ENCODE results near the gene REEP1. TPM values are rescaled to one million over a fixed set of nuclear protein-coding genes. Genes with fewer than 3 reads are reported as not detected.
A peak's percentile ranks its signal among the peaks of the same experiment; 100 is the strongest.
"Not testable (repeated sequence)": the region's sequence is repeated elsewhere in the genome, so short reads cannot be mapped to it uniquely, and the experiment has no call there.

The REEP1 gene
- polyA plus RNA-seq, 1 donor: 36.9 TPM

DNA sequence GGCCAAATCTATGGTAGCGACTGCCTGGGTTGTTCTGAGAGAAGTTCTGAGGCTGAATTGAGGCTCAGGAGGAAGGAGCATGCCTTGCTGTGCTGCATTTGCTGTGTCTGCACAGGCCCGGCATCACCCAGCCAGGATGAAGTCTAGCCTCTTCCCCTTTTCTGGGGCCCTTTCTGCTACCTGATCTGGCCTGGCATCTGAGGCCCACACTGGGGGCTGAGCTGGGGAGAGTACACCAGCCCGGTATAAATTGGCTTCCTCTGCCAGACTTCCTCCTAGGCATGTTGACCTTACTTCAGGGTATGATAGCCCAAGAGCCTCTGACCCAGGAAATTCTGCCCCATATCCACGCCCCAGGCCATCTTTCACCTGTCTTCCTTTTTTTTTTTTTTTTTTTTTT, 108.2 kb downstream of the REEP1 start:
- Histone ChIP-seq H3K27ac (ENCODE audit: low read length) (no peak overlapping the region), H3K36me3 (ENCODE audit: control insufficient read depth, insufficient read depth, low read length) (peaks cover 6% of the 10 kb centered on the region), H3K27me3 (ENCODE audit: control insufficient read depth, insufficient read depth, low read length) (no peaks in the 10 kb centered on the region), H3K4me1 (ENCODE audit: control insufficient read depth, insufficient read depth, low read length) (peaks cover 7% of the 10 kb centered on the region), H3K4me3 (ENCODE audit: low read length) (no peak overlapping the region), H3K9me3 (ENCODE audit: control insufficient read depth, low read depth, low read length) (peaks cover 3% of the 10 kb centered on the region)
- no CpG with 5 or more reads among the region's 4 CpGs for WGBS (ENCODE audit: insufficient coverage, low lambda C conversion rate)
- peak in 1 of 2 donors; percentile 42 for DNase-seq

GRCh38 chr2:86228574-86228973, 108.9 kb downstream of the REEP1 start:
- DNase-seq; H3K9me3 ChIP-seq (ENCODE audit: control insufficient read depth, low read depth, low read length); H3K27me3 ChIP-seq (ENCODE audit: control insufficient read depth, insufficient read depth, low read length); H3K36me3 ChIP-seq (ENCODE audit: control insufficient read depth, insufficient read depth, low read length); H3K4me1 ChIP-seq (ENCODE audit: control insufficient read depth, insufficient read depth, low read length); H3K4me3 ChIP-seq (ENCODE audit: low read length); H3K27ac ChIP-seq (ENCODE audit: low read length): not testable (repeated sequence)
- WGBS (ENCODE audit: insufficient coverage, low lambda C conversion rate): 100% methylated on average over 5 of the region's 8 CpGs

DNA sequence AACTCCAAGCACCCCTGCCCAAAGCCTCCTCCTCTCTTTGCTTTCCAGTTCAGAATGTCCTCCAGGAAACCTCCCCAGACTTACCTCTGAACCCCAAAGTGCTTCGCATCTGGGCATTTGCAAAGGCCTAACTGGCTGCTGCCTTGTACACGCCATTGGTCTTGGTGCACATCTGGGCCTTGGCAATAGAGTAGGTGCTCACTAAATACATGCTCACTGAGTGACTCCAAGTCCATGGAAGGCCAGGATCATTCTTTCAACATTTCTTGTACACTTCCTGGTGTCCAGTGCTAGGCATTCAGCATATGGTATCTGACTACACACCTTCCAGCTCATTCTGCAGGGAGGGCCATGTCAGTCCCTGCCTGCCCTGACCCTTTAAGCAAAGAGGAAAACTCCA, 109.7 kb downstream of the REEP1 start:
- WGBS (ENCODE audit: insufficient coverage, low lambda C conversion rate): no CpG with 5 or more reads among the region's 2 CpGs
- Histone ChIP-seq H3K9me3 (ENCODE audit: control insufficient read depth, low read depth, low read length) (peaks cover 3% of the 10 kb centered on the region), H3K36me3 (ENCODE audit: control insufficient read depth, insufficient read depth, low read length) (peaks cover 6% of the 10 kb centered on the region), H3K4me3 (ENCODE audit: low read length) (no peak overlapping the region), H3K4me1 (ENCODE audit: control insufficient read depth, insufficient read depth, low read length) (peaks cover 9% of the 10 kb centered on the region), H3K27me3 (ENCODE audit: control insufficient read depth, insufficient read depth, low read length) (no peaks in the 10 kb centered on the region), H3K27ac (ENCODE audit: low read length) (no peak overlapping the region)
- DNase-seq: no peak

DNA sequence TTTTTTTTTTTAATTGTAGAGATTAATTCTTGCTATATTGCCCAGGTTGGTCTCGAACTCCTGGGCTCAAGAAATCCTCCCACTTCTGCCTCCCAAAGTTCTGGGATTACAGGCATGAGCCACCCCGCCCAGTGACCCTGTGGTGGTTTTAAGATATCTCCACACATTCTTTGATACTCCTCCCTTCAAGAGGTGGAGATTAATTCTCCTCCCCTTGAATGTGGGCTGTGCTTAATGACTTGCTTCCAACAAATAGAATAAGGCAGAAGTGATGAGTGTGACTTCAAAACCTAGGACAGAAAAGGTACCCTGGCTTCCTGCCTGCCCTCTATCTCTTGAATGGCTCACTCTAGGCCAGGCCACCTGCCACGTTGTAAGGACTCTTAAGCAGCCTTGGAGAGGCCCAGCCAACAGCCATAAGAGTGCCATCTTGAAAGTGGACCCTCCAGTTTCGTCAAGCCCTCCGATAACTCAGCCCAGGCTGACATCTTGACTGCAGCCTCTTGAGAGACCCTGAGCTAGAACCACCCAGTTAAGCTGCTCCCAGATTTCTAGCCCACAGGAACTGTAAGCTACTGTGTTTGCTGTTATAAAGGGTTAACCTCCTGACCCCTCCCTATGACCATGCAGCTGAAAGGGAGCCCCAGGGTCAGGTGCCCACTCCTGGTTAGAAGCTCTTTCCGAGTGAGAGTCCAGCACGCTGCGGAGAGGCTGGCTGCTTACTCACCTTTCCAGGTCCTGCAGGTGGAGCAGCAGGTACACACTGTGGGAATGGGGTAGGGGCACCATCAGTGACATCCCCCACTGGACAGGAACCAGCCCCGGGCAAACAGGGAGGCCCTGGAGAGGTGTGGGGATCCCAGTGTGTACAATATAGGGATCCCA, 110.5 kb downstream of the REEP1 start:
- no peaks in the 10 kb centered on the region for H3K9me3 ChIP-seq (ENCODE audit: control insufficient read depth, low read depth, low read length)
- H3K4me3 ChIP-seq (ENCODE audit: low read length): no peak overlapping the region
- no peaks in the 10 kb centered on the region for H3K27me3 ChIP-seq (ENCODE audit: control insufficient read depth, insufficient read depth, low read length)
- H3K4me1 ChIP-seq (ENCODE audit: control insufficient read depth, insufficient read depth, low read length): peaks cover 9% of the 10 kb centered on the region
- DNase-seq: no peak
- no CpG with 5 or more reads among the region's 9 CpGs for WGBS (ENCODE audit: insufficient coverage, low lambda C conversion rate)
- peaks cover 3% of the 10 kb centered on the region for H3K36me3 ChIP-seq (ENCODE audit: control insufficient read depth, insufficient read depth, low read length)
- H3K27ac ChIP-seq (ENCODE audit: low read length): no peak overlapping the region

DNA sequence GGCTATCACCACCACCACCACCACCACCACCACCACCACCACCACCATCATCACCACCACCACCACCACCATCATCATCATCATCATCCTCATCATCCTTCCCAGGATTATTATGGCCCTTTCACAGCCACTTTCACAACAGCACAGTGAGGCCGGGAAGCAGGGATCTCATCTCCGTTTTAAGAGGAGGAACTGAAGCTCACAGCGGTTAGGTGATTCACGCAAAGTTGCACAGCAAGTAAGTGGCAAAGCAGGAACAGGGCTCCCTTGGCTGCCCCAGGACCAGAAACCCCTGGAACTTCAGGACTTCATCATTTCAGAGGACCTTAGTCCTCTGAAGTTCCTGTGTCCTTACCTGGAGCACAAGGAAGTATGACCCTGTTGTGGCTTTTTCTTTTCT, 111.4 kb downstream of the REEP1 start:
- H3K36me3 ChIP-seq (ENCODE audit: control insufficient read depth, insufficient read depth, low read length): no peaks in the 10 kb centered on the region
- H3K4me1 ChIP-seq (ENCODE audit: control insufficient read depth, insufficient read depth, low read length): peaks cover 9% of the 10 kb centered on the region
- no peak overlapping the region for H3K4me3 ChIP-seq (ENCODE audit: low read length)
- no peaks in the 10 kb centered on the region for H3K9me3 ChIP-seq (ENCODE audit: control insufficient read depth, low read depth, low read length)
- no CpG with 5 or more reads among the region's 4 CpGs for WGBS (ENCODE audit: insufficient coverage, low lambda C conversion rate)
- no peaks in the 10 kb centered on the region for H3K27me3 ChIP-seq (ENCODE audit: control insufficient read depth, insufficient read depth, low read length)
- DNase-seq: no peak
- no peak overlapping the region for H3K27ac ChIP-seq (ENCODE audit: low read length)

- no peak for DNase-seq
- H3K9me3 ChIP-seq (ENCODE audit: control insufficient read depth, low read depth, low read length): no peaks in the 10 kb centered on the region
- H3K4me1 ChIP-seq (ENCODE audit: control insufficient read depth, insufficient read depth, low read length): peaks cover 9% of the 10 kb centered on the region
- no peak overlapping the region for H3K27ac ChIP-seq (ENCODE audit: low read length)
- no peak overlapping the region for H3K4me3 ChIP-seq (ENCODE audit: low read length)
- H3K36me3 ChIP-seq (ENCODE audit: control insufficient read depth, insufficient read depth, low read length): no peaks in the 10 kb centered on the region
- WGBS (ENCODE audit: insufficient coverage, low lambda C conversion rate): no CpG with 5 or more reads among the region's 6 CpGs
- no peaks in the 10 kb centered on the region for H3K27me3 ChIP-seq (ENCODE audit: control insufficient read depth, insufficient read depth, low read length)
Observed at GRCh38 chr2:86225581-86225980, 111.8 kb downstream of the REEP1 start.

GRCh38 chr2:86224645-86225355, 112.6 kb downstream of the REEP1 start:
- Histone ChIP-seq H3K4me3 (ENCODE audit: low read length) (no peak overlapping the region), H3K4me1 (ENCODE audit: control insufficient read depth, insufficient read depth, low read length) (peaks cover 7% of the 10 kb centered on the region), H3K27me3 (ENCODE audit: control insufficient read depth, insufficient read depth, low read length) (no peaks in the 10 kb centered on the region), H3K27ac (ENCODE audit: low read length) (peak overlapping the region; percentile 45), H3K9me3 (ENCODE audit: control insufficient read depth, low read depth, low read length) (no peaks in the 10 kb centered on the region), H3K36me3 (ENCODE audit: control insufficient read depth, insufficient read depth, low read length) (no peaks in the 10 kb centered on the region)
- WGBS (ENCODE audit: insufficient coverage, low lambda C conversion rate): no CpG with 5 or more reads among the region's 9 CpGs
- no peak for DNase-seq

- no peaks in the 10 kb centered on the region for H3K36me3 ChIP-seq (ENCODE audit: control insufficient read depth, insufficient read depth, low read length)
- no peaks in the 10 kb centered on the region for H3K9me3 ChIP-seq (ENCODE audit: control insufficient read depth, low read depth, low read length)
- DNase-seq: no peak
- H3K27ac ChIP-seq (ENCODE audit: low read length): peak overlapping the region; percentile 46
- no CpG with 5 or more reads among the region's 2 CpGs for WGBS (ENCODE audit: insufficient coverage, low lambda C conversion rate)
- peaks cover 4% of the 10 kb centered on the region for H3K4me1 ChIP-seq (ENCODE audit: control insufficient read depth, insufficient read depth, low read length)
- H3K4me3 ChIP-seq (ENCODE audit: low read length): no peak overlapping the region
- H3K27me3 ChIP-seq (ENCODE audit: control insufficient read depth, insufficient read depth, low read length): no peaks in the 10 kb centered on the region
Observed at GRCh38 chr2:86223927-86224560, 113.4 kb downstream of the REEP1 start.

GRCh38 chr2:86223140-86223926, 114.1 kb downstream of the REEP1 start:
- DNase-seq: no peak
- WGBS (ENCODE audit: insufficient coverage, low lambda C conversion rate): no CpG with 5 or more reads among the region's 8 CpGs
- H3K4me1 ChIP-seq (ENCODE audit: control insufficient read depth, insufficient read depth, low read length): peaks cover 2% of the 10 kb centered on the region

More at GRCh38 chr2:86223140-86223926, 114.1 kb downstream of the REEP1 start:
- H3K9me3 ChIP-seq (ENCODE audit: control insufficient read depth, low read depth, low read length): no peaks in the 10 kb centered on the region
- H3K27me3 ChIP-seq (ENCODE audit: control insufficient read depth, insufficient read depth, low read length): no peaks in the 10 kb centered on the region
- no peaks in the 10 kb centered on the region for H3K36me3 ChIP-seq (ENCODE audit: control insufficient read depth, insufficient read depth, low read length)
- H3K4me3 ChIP-seq (ENCODE audit: low read length): no peak overlapping the region
- peak overlapping the region; percentile 46 for H3K27ac ChIP-seq (ENCODE audit: low read length)
